GM13977 (cell line): ENCODE data around the gene HNF4A.

Experiments
- DNase-seq: peaks from one replicate; pipeline ENCODE4 v3.0.0; 2012; ENCODE audit warnings: low spot score
- CTCF ChIP-seq: IDR thresholded peaks from 2 replicates; pipeline ENCODE4 v1.5.1; 2012; ENCODE audit warnings: mild to moderate bottlenecking, control low read depth; ENCODE audit not compliant: insufficient read depth; ENCODE audit errors: extremely low read depth, missing control alignments
- in situ Hi-C: fragments of 300-500 bp; cut with MboI; formaldehyde crosslinking; loops from one replicate; pipeline ENCODE4 v1.12.0; 2022; ENCODE audit warnings: low sequenced_read_pairs, low pct_unique_long_range_greater_than_20kb, mixed read lengths, inconsistent platforms; ENCODE audit not compliant: unreplicated experiment

HNF4A gene

GRCh38 chr20:44407402-44408184 lies 52.1 kb downstream of the HNF4A start:
- no peak for TF ChIP-seq CTCF
- in situ Hi-C loops, result no loop called here
- no peak for DNase-seq

GRCh38 chr20:44409132-44409600 lies 53.7 kb downstream of the HNF4A start:
- no peak for DNase-seq
- TF ChIP-seq CTCF, result no peak
- in situ Hi-C loops, result no loop called here

GRCh38 chr20:44410583-44411019 lies 55.1 kb downstream of the HNF4A start:
- in situ Hi-C loops, result no loop called here
- TF ChIP-seq CTCF, result no peak
- no peak for DNase-seq

GRCh38 chr20:44411020-44411756 lies 55.7 kb downstream of the HNF4A start:
- no peak for DNase-seq
- no peak for TF ChIP-seq CTCF
- in situ Hi-C loops, result no loop called here

GRCh38 chr20:44411757-44412401 lies 56.4 kb downstream of the HNF4A start:
- in situ Hi-C loops, result no loop called here

More at GRCh38 chr20:44411757-44412401, 56.4 kb downstream of the HNF4A start:
- DNase-seq, result no peak
- TF ChIP-seq CTCF, result no peak
